ENCODE measurements around the gene TMEM240.
"Not testable (repeated sequence)": the region's sequence is repeated elsewhere in the genome, so short reads cannot be mapped to it uniquely, and the experiment has no call there.

TMEM240 gene

DNA sequence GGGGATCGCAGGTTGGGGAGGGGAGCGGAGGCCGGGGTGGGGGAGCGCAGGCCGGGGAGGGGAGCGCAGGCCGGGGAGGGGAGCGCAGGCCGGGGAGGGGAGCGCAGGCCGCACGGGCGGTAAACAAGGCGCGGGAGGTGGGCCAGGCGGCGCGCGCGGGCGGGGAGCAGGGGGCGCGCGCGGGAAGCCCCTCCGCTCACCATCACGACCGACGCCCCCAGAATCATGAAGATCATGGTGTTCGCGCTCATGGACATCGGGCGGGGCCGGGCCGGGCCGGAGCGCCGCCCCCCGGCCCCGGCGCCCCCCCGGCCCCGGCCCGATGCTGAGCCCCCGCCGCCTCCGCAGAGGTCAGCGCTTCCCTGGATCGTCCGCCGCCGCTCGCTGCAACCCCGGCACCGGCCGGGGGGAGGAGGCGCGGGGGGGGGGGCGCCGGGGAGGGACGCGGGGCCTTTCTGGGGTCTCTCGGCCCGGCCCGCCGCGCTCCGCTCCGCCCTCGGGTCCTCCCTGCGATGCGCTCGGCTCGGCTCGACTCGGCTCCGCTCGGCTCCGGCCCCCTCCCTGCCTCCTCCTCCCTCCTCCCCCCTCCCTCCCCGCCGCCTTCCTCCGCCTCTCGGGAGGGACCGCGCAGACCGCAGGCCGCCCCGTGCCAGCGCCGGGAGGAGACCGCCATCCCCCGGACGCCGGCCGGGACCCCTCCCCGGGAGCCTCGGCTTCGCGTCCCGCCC lies at the start of gene TMEM240:
TSS of gene TMEM240 (minus strand) at position 535 of the 728 bp plus-strand sequence. CDS start at position 257, 278 bp downstream.
- DNase-seq: peak; percentile 46

DNA sequence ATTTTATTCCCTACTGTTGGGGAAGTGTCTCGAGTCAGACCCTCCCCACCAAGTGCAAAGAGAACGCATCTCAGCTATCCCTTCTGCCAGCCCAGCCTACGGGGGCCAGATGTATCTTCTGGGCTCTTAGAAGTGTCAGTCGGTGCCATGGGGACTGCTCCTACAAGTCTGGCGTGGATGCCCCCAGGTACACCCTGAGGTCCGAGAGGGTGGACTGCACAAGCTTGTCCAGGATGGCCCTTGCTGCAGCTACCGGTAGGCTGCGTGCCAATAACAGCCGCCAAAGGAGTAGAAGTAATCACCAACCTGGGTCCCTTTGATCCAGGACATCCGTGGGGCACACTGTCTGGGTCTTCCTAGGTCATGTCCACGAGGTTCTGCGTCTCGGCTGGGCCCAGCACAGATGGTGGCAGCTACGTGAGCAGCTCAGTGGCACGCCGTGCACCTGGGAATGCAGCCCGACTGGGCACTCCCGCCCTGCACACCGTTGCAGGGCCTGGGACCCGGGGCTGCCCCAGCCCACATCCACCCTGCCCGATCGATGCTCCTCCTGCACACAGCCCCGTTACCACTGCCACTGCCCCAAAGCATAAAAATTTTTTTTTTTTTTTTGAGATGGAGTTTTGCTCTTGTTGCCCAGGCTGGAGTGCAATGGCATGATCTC lies 43.1 kb upstream of the TMEM240 start:
- DNase-seq: no peak

DNA sequence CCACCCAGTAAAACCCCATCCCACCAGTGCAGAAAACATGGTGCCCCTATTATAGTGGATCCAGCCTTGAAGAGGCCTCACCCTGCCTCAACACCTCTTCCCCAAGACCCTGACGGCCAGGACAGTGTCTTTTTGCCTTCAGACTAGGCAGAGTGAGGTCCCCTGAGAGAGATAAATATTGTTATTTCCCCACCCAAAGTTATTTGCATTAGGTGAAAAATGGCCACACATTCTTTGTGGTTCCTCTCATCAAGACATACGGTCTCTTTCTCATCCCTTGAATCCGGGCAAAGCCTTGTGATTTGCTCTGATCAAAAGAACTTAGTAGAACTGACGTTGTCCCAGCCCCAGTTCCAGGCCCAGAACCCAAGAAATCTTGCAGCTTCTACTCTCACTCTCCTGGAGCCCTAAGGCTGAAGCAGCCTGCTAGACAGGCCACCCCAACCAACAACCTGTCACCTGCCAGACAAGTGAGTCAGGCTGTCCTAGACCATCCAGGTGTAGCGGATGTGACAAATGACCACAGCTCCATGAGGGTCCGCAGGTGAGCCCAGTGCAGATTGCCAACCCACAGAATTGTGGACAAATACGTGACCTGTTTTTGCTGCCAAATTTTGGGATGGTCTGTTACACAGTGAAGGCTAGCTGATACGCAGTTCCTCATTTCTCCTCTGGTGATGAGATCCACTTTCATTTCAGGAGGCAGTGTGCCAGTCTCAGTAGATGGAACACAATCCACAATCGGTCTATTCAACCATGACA lies 42.3 kb upstream of the TMEM240 start:
- no peak for DNase-seq

DNA sequence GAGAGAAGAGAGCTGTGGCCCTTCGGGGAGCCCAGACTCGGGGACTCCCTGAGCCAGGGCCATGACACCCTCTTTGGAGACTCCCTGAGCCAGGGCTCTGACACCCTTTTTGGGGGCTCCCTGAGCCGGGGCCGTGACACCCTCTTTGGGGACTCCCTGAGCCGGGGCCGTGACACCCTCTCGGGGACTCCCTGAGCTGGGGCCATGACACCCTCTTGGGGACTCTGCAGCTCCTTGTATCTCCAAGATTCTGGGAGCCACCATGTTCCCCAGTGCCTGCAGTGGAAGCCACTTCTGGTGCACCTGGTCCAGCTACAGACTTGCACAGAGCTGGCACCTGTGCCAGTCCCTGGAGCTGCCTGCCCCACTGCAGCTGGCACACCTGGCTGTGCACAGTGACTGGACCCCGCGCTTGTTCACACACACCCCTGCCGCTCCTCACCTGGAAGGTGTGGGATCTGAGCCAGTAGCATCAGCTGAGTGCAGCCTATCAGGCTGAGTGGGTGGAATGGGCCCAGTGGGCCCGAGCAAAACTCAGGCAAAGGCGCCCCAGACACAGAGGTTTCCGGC lies 38.0 kb upstream of the TMEM240 start:
- DNase-seq: no peak

DNA sequence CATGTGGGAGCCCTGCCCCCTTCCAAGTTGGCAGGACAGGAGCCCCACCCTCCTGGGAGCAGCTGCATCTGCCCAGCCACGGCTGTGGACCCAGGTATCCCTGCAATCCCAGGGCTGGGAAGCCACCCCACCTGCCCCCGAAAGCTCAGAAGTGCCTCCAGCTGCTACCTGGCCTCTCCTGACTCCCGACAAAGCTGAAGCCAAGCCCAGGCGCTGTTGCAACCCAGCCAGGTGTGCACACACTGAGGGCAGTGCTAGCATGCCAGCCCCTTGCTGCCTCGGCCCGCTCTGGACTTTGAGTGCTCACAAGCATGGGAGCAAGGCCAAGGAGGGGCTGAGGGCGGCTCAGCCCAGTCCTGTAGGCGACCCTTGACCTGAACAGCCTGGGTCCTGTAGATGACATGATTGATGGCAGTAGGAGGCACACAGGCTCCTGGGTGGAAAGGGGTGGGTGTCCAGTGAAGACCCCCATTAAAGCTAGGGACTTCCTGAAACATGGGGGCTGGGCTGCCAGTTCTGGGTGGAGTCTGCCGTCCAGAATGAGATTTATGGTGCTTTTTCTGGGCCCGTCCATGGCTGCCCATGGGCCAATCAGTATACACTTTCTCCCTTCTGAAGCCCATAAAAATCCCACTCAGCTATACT lies 37.1 kb upstream of the TMEM240 start:
- no peak for DNase-seq

DNA sequence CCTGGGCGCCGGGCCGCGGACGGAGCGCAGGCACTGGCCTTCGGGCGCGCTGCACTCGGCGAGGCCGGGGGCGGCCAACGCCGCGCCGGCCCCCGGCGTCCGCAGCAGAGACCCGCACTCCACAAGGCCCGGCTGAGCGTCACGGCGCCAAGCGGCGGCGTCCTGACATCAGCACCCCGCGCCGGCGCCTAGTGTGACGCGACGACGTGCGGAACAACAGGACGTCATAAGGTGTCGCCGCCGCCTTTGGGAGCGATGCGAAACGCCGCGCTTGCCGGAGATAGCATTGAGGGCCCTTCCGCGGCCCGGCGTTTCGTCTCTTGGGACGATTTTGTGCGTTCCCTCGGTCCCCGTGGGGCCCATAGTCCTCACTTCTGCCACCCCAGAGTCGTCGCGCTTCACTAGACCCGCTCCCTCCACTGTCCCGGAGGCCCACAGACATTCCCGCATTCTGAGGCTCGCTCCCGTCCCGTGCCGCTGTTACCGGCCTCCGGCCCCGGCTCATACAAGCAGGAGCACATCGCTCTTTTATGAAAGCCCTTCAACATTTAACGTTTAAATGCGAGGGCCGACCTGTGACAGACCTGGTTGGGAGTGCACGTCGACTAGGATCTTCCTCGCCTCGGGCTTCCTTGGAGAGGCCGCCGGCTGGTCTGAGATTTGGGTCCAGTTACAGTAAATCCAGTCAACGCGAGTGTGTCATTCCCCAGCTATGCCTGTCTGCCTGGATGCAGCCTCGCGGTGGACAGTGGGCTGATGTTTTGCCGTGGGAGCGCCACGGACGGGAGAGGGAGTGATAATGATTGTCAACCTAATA lies 34.5 kb upstream of the TMEM240 start, which contains the start of gene SSU72:
TSS of gene SSU72 (minus strand) at position 143 of the 817 bp plus-strand sequence. CDS start 306 bp downstream, outside the sequence.
- DNase-seq: peak; percentile 91

DNA sequence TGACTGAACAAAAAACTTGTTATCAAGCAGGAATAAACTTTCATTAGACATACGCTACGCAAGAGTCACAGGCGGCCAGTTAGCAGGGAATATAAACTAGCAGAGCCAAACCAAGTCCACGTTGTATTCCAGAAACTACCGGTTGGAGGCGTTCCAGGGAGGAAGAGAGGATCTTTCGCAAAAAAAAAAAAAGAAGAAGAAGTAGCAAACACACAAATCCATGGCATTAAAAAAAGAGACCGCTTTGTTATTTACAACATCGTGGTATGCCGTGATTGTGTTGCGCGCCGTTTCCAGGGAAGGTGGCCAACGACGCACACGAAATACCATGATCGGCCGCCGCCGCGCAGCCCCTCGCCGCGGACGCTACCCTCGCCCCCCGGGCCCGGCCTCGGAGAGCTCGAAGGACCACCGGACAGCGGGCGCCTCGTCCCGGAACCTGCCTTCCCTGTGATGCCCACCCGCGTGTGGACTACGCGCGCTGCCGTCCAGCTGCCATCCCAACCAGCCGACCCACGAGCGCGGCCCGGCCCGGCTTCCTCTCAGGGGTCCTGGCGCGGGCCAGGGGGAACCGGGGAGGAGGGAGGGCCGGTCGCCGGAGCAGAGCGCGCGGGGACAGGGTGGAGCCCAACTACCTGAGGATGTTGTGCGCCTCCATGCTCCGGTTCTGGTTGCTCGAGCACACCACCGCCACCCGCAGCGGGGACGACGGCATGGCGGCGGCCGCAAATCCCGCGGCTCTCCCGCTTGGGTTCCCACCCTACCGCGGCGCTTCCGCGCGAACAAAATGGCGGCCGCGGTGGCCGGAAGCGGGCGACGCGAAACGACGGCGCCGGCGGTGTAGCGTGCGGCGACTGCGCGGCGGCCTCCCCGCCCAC lies 33.7 kb upstream of the TMEM240 start:
- peak; percentile 60 for DNase-seq

DNA sequence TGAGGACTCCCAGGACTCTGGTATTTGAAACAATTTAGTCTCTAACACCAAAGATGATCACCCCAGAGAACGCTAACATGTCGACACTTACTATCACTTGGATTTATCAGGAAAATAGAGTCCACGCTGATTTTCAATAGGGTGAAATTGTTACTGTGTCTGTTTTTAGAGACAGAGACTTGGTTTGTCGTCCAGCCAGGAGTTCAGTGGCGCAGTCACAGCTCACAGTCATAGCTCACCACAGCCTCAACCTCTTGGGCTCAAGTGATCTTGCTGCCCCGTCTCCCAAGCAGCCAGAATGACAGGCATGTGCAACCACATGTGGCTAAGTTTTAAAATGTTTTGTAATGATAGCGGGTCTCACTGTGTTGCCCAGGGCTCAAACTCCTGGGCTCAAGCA lies 28.9 kb upstream of the TMEM240 start:
- DNase-seq: no peak

- DNase-seq: no peak
These were observed 27.5 kb upstream of the TMEM240 start for GRCh38 chr1:1567891-1568291.

DNA sequence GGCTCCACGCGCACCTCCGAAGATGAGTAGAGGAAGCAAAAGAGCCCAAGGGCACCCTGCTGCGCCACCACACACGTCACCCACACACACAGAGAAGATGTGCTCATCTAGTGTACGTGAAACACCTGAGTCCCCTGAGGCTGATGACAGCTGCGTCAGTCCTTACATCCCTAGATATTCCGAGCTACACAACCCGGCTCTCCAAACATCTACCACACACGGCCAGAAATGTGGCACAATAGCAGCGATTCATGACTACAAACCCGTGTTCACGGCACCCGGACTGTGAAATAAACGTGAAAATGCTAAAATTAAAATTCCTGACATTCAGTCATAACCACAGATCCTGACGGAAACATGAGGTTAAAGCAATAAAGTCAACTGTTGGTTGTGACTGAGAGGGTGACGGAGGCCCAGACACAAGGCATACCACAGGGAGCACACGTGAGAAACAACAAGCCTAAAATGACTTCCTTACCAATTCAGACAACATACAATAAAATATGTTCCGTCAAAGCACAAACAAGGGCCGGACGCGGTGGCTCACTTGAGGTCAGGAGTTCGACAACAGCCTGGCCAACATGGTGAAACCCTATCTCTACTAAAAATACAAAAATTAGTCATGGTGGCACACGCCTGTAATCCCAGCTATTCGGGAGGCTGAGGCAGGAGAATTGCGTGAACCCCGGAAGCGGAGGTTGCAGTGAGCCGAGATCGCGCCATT lies 26.9 kb upstream of the TMEM240 start:
- no peak for DNase-seq

DNA sequence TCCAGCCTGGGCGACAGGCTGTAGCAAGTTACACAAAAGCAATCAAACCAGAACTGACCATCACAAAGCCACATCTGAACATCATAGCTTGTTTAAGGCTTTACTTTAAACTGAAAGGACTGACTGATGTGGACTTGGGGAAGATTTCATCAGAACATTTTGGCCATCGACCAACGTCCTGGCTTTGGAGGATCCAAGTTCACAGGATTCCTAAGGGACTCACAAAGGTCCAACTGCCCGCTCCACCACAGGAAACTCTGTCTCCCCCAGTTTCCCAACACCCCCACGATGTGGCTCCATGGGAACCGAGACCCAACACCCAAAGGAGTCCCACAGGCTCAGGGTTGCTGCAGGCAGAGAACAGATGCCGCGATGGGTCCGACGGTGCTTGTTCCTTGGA lies 24.9 kb upstream of the TMEM240 start:
- DNase-seq: no peak

DNA sequence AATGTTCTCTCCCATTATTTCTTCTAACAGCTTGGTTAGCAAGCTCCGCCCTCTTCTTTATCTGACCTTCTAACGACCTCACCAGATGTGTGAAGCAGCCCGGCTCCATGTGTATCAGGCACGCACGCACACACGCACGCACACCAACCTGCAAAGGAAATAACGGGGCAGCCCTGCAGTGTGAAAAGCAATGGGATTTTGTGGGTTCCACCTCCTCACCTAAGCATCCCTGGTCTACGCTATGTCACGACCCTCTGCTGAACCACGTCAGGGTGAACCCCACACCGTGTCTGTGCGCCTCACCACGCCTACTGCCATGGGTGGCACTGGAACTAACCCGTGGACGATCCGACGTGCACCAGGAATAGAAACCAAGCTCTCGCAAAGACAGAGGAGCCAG lies 23.8 kb upstream of the TMEM240 start:
- DNase-seq: no peak

- no peak for DNase-seq
These were observed 23.3 kb upstream of the TMEM240 start for GRCh38 chr1:1563688-1564087.

GRCh38 chr1:1562556-1563195 lies 22.3 kb upstream of the TMEM240 start:
- no peak for DNase-seq

GRCh38 chr1:1561801-1562470 lies 21.5 kb upstream of the TMEM240 start:
- DNase-seq: no peak

DNA sequence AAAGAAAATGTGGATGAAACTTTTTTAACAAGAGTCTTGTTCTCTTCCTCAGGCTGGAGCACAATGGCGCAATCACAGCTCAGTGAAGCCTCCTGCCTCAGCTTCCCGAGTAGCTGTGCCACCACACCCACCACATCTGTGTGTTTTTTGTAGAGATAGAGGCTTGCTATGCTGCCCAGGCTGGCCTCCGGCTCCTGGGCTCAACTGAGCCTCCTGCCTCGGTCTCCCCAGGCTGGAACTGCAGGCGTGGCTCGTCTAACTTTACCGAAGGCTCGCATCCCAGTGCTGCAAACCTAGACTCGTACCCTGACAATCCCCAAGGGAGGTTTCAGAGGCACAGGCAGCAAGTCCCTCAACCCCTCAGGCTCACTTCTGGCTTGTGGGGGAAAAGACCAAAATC lies 19.8 kb upstream of the TMEM240 start:
- DNase-seq: no peak

DNA sequence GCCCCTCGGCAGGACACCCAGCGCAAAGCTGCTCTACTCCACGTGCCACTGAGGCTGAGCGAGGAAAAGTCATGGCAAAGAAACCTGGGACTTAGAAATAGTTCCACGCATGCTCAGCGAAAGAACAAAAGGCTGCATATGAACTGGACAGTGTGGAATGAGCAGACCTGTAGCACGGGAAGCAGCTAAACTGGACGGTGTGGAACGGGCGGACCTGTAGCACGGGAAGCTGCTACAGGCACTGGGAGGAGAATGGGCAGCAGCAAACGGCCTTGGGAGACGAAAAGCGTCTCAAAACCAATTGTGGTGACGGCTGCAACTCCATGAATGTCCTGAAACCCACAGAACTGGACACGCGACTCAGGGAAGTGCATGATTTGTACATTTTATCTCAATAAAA lies 18.6 kb upstream of the TMEM240 start:
- no peak for DNase-seq

DNA sequence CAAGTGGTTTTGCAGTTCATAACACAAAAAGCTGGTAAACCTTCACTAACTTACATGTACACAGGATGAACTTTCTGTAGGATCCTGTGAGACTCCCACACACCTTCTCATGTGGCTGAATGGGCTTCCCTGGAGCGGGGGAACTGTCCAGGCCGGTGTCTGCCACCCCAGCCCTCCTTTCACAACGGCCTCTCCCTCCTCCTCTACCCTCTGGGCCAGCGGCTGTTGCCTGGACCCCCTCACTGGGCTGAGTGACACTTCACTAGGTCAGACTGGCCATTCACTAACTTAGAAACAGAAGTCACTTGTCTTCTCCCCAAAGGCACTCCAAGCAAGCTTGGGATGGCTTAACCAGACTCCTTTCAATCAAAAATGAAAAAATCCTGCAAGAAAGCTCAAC lies 18.2 kb upstream of the TMEM240 start:
- DNase-seq: no peak

- DNase-seq: not testable (repeated sequence)
These were observed 17.3 kb upstream of the TMEM240 start for GRCh38 chr1:1557688-1558087.
